Loucy (cell line): ENCODE results near the gene CD58.

Experiments used
- CTCF ChIP-seq: fragments of 200-600 bp; sonication (generic); conservative IDR thresholded peaks from 2 replicates; pipeline ENCODE4 v1.5.1; 2014; ENCODE audit warnings: mild to moderate bottlenecking, antibody characterized with exemption, low read length
- EZH2phosphoT487 ChIP-seq: fragments of 200-600 bp; IDR thresholded peaks from 2 replicates; pipeline ENCODE4 v1.6.1; 2018; ENCODE audit warnings: antibody characterized with exemption, mild to moderate bottlenecking, moderate library complexity, borderline replicate concordance

GRCh38 chr1:116537898-116538297 is 32.9 kb downstream of the CD58 start:
- TF ChIP-seq CTCF (no peak), EZH2phosphoT487 (no peak)
